ENCODE results near the gene PPBP.

DNA sequence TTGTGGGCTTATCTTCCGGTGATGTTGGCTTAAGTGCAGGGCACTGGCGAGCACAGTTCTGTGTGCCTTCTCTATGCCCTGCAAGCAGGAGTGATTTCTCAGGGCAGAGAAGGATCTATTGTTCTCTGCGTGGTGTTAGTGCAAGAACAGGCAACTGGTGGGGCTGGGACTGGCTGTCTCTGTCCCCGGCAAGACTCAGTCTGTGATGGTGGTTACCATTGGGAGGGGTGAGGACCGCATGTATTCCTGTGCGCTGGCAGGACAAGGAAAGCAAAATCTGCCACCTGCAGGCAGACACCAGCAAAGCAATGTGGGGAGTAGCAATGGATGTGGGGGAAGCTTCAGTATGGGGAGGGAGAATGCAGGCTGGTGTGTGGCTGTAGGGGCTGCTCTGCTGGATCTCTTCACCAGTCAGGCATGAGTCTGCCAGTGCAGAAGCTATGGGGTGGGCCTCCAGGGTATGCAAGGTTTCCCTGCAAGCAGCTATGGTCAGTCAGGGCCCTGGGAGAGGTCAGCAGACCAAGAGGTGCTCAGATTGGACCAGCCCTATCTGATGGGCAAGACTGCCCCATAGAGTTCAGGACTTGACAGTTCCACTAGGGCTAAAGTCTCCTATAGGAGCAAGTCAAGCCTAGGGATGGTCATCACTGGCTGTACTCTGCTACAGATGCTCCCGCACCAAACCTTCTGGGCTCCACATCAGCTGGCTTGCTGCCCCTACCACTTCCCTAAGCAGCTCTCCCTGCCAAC lies 23.0 kb downstream of the PPBP start:
- TF ChIP-seq, protein P1, sequence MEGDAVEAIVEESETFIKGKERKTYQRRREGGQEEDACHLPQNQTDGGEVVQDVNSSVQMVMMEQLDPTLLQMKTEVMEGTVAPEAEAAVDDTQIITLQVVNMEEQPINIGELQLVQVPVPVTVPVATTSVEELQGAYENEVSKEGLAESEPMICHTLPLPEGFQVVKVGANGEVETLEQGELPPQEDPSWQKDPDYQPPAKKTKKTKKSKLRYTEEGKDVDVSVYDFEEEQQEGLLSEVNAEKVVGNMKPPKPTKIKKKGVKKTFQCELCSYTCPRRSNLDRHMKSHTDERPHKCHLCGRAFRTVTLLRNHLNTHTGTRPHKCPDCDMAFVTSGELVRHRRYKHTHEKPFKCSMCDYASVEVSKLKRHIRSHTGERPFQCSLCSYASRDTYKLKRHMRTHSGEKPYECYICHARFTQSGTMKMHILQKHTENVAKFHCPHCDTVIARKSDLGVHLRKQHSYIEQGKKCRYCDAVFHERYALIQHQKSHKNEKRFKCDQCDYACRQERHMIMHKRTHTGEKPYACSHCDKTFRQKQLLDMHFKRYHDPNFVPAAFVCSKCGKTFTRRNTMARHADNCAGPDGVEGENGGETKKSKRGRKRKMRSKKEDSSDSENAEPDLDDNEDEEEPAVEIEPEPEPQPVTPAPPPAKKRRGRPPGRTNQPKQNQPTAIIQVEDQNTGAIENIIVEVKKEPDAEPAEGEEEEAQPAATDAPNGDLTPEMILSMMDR (IDR thresholded peaks at IDR 0.05; ENCODE audit: low read depth, low read length) = peak; percentile 14
- no peak for TF ChIP-seq POLR2A (IDR thresholded peaks at IDR 0.05; ENCODE audit: extremely low read depth, insufficient read length)

Data from NB4 (cell line).